Activated CD4-positive, alpha-beta T cell treated with anti-CD3 and anti-CD28 coated beads, Interleukin-2, amount 10 ng/mL, durations not matched to agents 7 days and 5 days (primary cell): ENCODE results near the gene PIP4K2C. TPM values are rescaled to one million over a fixed set of nuclear protein-coding genes. Genes with fewer than 3 reads are reported as not detected.
"Not testable (repeated sequence)": the region's sequence is repeated elsewhere in the genome, so short reads cannot be mapped to it uniquely, and the experiment has no call there.

Experiments
- CTCF ChIA-PET: fragments of 350-600 bp; sonication (Branson Sonifier 250); formaldehyde crosslinking; loops from one replicate; lab custom pipeline; 2021; ENCODE audit warnings: antibody characterized with exemption; lab: Charles Lee
- POLR2A ChIA-PET: fragments of 350-600 bp; sonication (Branson Sonifier 250); formaldehyde crosslinking; loops from one replicate; lab custom pipeline; 2021; ENCODE audit warnings: antibody characterized with exemption; lab: Charles Lee
- DNase-seq: peaks from one replicate; pipeline ENCODE4 v3.0.0-alpha.2; 2020
- H3K27ac Mint-ChIP-seq: one replicate; pipeline ENCODE4 v1.8.0; 2021; ENCODE audit warnings: mild to moderate bottlenecking, moderate library complexity, mixed read lengths
- H3K27me3 Mint-ChIP-seq: one replicate; pipeline ENCODE4 v1.8.0; 2021; ENCODE audit warnings: mixed read lengths
- H3K36me3 Mint-ChIP-seq: one replicate; pipeline ENCODE4 v1.8.0; 2021; ENCODE audit warnings: low read depth, mixed read lengths
- H3K4me1 Mint-ChIP-seq: one replicate; pipeline ENCODE4 v1.8.0; 2021; ENCODE audit warnings: mixed read lengths
- H3K4me3 Mint-ChIP-seq: one replicate; pipeline ENCODE4 v1.8.0; 2021; ENCODE audit warnings: mild to moderate bottlenecking, moderate library complexity, mixed read lengths
- H3K9me3 Mint-ChIP-seq: one replicate; pipeline ENCODE4 v1.8.0; 2021; ENCODE audit warnings: mixed read lengths
- total RNA-seq, 2 experiments: library from RNA; stranded (reverse); gene quantifications; one replicate each; pipeline ENCODE4 v1.2.3, GENCODE V29; 2021

PIP4K2C gene
- total RNA-seq, 2 experiments from 2014 or later: 17.9 to 20.4 TPM

- peaks cover 29% of the 10 kb centered on the region for H3K4me1 Mint-ChIP-seq
- peak overlapping the region; percentile 20 for H3K27ac Mint-ChIP-seq
- H3K27me3 Mint-ChIP-seq: peaks cover 14% of the 10 kb centered on the region
- CTCF ChIA-PET: no interaction called here
- H3K4me3 Mint-ChIP-seq: peak overlapping the region; percentile 52
- H3K9me3 Mint-ChIP-seq: no peaks in the 10 kb centered on the region
- POLR2A ChIA-PET: no interaction called here
- no peak for DNase-seq
- no peaks in the 10 kb centered on the region for H3K36me3 Mint-ChIP-seq
Measured at GRCh38 chr12:57550641-57551549, 40.1 kb upstream of the PIP4K2C start.

DNA sequence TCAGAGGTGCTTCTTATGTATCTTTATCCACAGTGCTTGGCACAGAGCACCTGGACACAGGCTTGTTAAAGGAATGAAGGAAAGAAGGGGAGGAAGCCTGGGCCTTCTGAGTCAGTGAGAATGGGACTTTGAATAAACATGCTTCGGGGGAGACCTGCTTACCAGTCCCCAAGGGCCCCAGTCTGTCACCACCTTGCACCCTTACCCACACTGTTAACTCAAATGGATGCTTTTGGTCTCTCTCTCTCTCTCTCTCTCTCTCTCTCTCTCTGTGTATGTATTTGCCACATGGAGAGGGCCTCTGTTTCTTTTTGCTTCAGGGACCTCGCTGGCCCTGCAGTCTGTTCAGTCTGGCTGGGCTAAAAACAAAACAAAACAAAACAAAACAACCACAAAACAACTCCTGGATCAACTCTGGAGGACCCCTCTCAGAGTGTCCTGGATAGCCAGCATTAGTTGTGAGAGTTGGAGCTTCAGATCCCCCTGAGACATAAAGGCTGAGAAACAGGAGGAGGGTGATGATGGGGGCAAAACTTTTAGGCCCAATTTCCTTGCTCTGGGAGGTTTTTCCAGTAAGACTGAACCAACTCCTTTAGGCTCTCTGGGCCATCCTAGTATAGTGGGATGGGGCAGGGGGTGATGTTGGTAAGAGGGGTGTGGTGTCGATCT lies 39.2 kb upstream of the PIP4K2C start:
- no peak overlapping the region for H3K4me3 Mint-ChIP-seq
- ChIA-PET CTCF (interaction anchor here (0.5 to 1.0 kb wide), 2 partner anchors 14 to 221 kb away, joined by 3 read pairs; no protein-coding TSS in a partner anchor), POLR2A (no interaction called here)
- H3K9me3 Mint-ChIP-seq: no peaks in the 10 kb centered on the region
- H3K4me1 Mint-ChIP-seq: peaks cover 22% of the 10 kb centered on the region
- no peak overlapping the region for H3K27ac Mint-ChIP-seq
- no peaks in the 10 kb centered on the region for H3K36me3 Mint-ChIP-seq
- no peak for DNase-seq
- H3K27me3 Mint-ChIP-seq: peaks cover 14% of the 10 kb centered on the region

DNA sequence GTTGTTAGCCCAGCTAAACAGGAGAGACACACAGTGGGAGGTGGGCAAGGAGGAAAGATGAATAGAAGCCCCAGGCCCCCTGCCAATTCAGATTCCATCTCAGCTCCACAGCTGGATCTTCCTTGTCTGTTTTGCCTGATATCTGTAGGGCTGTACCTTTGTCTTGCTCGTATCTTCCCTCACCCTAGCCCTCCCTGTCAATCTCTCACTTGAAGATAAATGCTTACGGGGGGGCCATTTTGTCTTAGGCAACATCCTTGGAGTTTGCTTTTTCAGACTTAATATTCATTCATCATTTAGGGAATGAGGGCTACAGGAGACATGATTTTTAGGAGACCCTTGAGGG lies 38.7 kb upstream of the PIP4K2C start:
- Mint-ChIP-seq H3K27me3 (peaks cover 14% of the 10 kb centered on the region), H3K4me1 (peaks cover 19% of the 10 kb centered on the region), H3K9me3 (no peaks in the 10 kb centered on the region), H3K36me3 (no peaks in the 10 kb centered on the region), H3K27ac (no peak overlapping the region), H3K4me3 (no peak overlapping the region)
- ChIA-PET POLR2A (no interaction called here), CTCF (interaction anchor here (0.5 to 1.4 kb wide), 4 partner anchors 15 to 296 kb away, joined by 3 read pairs; no protein-coding TSS in a partner anchor)
- no peak for DNase-seq

DNA sequence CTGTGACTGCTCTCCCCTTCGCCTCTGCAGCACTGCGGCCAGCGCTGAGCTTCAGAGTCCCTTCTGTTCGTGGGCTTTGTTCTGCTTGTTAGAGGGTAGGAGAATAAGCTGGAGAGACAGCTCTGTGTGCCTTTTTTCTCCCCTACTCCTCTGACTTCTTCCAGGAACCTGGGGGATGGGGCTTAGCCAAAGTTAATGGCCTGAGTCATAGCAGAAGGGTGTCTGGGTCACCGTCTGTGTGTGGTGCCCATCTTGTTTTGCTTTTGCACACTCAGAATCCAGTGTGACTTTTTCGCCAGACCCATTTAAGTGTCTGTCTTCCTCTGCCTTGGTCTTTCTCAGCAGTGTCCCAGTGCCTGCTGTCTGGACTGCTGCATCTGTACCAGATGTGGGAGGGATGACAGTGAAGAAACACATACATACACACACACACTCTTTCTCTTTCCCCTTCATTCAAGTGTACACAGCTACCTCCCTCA lies 38.1 kb upstream of the PIP4K2C start:
- Mint-ChIP-seq H3K4me3 (no peak overlapping the region), H3K4me1 (peaks cover 14% of the 10 kb centered on the region), H3K9me3 (no peaks in the 10 kb centered on the region), H3K27me3 (peaks cover 14% of the 10 kb centered on the region), H3K36me3 (no peaks in the 10 kb centered on the region), H3K27ac (no peak overlapping the region)
- CTCF ChIA-PET: interaction anchor here (1.0 to 1.4 kb wide), 2 partner anchors 30 to 295 kb away, joined by 3 read pairs; no protein-coding TSS in a partner anchor
- POLR2A ChIA-PET: interaction anchor here (0.6 kb wide), 1 partner anchor 78 kb away, joined by 3 read pairs; no protein-coding TSS in a partner anchor
- no peak for DNase-seq

DNA sequence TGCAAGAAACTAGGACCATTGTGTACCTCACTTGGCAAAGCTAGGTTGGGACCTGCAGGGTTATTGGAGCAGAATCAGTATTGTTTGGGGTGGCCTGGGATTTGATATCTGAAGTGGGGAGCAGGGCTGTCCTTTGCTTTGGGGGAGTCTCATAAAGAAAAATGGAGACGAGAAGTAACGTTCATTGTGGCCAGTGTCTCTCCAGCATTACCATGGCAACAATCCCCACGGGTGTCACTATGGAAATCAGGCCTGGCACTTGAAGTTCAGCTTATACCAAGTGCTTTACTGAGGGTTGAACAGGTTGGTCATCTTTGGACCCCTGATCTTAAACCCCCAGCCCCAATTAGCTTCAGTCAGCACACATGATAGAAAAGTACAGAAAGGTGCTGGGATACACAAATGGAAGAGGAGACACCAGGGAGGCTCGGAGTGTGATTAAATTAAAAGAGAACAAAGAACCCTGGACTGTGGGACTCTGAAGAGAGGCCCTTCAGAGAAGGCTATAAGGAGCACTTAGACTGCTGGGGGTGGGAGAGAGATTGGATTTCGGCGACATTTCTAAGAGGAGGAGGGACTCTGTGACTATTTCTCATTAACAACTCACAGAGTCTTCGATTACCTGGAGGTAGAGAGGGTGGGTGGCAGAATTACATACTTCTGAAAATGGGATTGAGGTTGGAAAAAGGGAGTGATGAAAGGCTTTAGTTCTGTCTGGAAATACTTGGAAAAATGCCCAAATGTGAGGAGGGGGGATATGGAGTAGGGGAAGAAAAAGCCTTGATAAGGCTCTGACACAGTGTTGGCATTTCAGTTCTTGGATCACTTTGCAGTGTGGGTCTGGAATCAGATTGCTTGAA lies 37.4 kb upstream of the PIP4K2C start:
- Mint-ChIP-seq H3K4me1 (peaks cover 14% of the 10 kb centered on the region), H3K27me3 (peaks cover 13% of the 10 kb centered on the region), H3K4me3 (no peak overlapping the region), H3K9me3 (no peaks in the 10 kb centered on the region), H3K27ac (no peak overlapping the region), H3K36me3 (no peaks in the 10 kb centered on the region)
- ChIA-PET CTCF (interaction anchor here (1.0 to 1.4 kb wide), 2 partner anchors 30 to 295 kb away, joined by 3 read pairs; no protein-coding TSS in a partner anchor), POLR2A (interaction anchor here (0.6 kb wide), 1 partner anchor 79 kb away, joined by 3 read pairs; no protein-coding TSS in a partner anchor)
- DNase-seq: no peak

GRCh38 chr12:57554453-57554852 lies 36.5 kb upstream of the PIP4K2C start:
- ChIA-PET CTCF (interaction anchor here (1.4 kb wide), 1 partner anchor 27 kb away, joined by 4 read pairs; no protein-coding TSS in a partner anchor), POLR2A (no interaction called here)
- DNase-seq: no peak
- H3K27me3 Mint-ChIP-seq: peaks cover 4% of the 10 kb centered on the region
- no peaks in the 10 kb centered on the region for H3K36me3 Mint-ChIP-seq
- no peaks in the 10 kb centered on the region for H3K9me3 Mint-ChIP-seq
- no peak overlapping the region for H3K27ac Mint-ChIP-seq
- H3K4me3 Mint-ChIP-seq: no peak overlapping the region
- peaks cover 8% of the 10 kb centered on the region for H3K4me1 Mint-ChIP-seq

DNA sequence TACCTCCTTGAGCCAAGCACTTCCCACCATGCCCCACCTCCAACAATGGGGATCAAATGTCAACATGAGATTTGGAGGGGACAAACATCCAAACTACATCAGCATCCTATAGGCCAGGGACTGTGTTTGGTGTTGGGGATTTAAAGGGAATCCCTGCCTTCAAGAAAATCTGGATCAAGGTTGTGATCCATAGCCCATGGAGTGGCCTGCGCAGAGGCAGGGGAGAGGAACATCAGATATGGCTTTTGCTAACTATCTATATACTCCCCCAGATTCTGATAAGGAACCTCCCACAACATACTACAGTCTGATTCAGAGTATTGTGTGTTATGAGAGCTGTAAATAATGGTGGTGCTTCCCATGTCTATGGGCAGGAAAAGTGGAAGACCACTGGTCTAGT lies 36.1 kb upstream of the PIP4K2C start:
- CTCF ChIA-PET: interaction anchor here (1.4 kb wide), 1 partner anchor 26 kb away, joined by 4 read pairs; no protein-coding TSS in a partner anchor
- no peak overlapping the region for H3K4me3 Mint-ChIP-seq
- H3K9me3 Mint-ChIP-seq: no peaks in the 10 kb centered on the region
- POLR2A ChIA-PET: no interaction called here
- no peak for DNase-seq
- no peak overlapping the region for H3K27ac Mint-ChIP-seq
- H3K27me3 Mint-ChIP-seq: peaks cover 3% of the 10 kb centered on the region
- peaks cover 7% of the 10 kb centered on the region for H3K4me1 Mint-ChIP-seq
- H3K36me3 Mint-ChIP-seq: no peaks in the 10 kb centered on the region

DNA sequence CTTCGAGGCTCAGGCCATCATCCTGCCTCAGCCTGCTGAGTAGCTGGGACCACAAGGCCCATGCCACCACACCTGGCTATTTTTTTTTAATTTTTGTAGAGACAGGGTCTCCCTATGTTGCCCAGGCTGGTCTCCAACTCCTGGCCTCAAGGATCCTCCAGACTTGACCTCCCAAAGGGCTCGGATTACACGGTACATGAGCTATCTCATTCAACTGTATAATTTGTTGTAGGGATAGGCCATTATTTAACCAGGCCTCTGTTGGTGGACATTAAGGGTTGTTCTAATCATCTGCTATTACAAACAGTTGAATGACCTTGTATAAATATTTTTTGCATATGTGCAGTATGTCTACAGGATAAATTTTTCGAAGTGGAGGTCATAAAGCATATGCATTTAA lies 32.1 kb upstream of the PIP4K2C start:
- ChIA-PET CTCF (no interaction called here), POLR2A (no interaction called here)
- Mint-ChIP-seq H3K27me3 (peaks cover 13% of the 10 kb centered on the region), H3K4me3 (no peak overlapping the region), H3K9me3 (no peaks in the 10 kb centered on the region), H3K4me1 (peaks cover 3% of the 10 kb centered on the region), H3K27ac (no peak overlapping the region), H3K36me3 (no peaks in the 10 kb centered on the region)
- no peak for DNase-seq

- Mint-ChIP-seq H3K9me3 (no peaks in the 10 kb centered on the region), H3K27ac (no peak overlapping the region), H3K4me1 (peaks cover 3% of the 10 kb centered on the region), H3K27me3 (peaks cover 14% of the 10 kb centered on the region), H3K4me3 (no peak overlapping the region), H3K36me3 (no peaks in the 10 kb centered on the region)
- ChIA-PET POLR2A (no interaction called here), CTCF (no interaction called here)
- no peak for DNase-seq
Measured at GRCh38 chr12:57560516-57560915, 30.5 kb upstream of the PIP4K2C start.

DNA sequence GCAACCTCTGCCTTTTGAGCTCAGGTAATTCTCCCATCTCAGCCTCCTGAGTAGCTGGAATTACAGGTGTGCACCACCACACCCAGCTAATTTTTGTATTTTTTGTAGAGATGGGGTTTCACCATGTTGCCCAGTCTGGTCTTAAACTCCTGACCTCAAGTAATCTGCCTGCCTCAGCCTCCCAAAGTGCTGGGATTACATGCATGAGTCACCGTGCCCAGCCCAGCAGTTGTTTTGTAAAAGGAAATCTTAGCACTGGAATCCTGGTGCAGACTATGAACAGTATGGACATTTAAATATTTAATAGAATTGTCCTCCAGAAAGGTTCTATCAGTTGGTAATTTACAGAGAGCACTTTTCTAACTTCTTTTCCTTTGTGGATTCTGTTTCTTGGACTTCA lies 29.9 kb upstream of the PIP4K2C start:
- H3K36me3 Mint-ChIP-seq, POLR2A ChIA-PET, H3K27ac Mint-ChIP-seq, H3K4me3 Mint-ChIP-seq, H3K9me3 Mint-ChIP-seq, H3K4me1 Mint-ChIP-seq, CTCF ChIA-PET, DNase-seq: not testable (repeated sequence)
- peaks cover 14% of the 10 kb centered on the region for H3K27me3 Mint-ChIP-seq

GRCh38 chr12:57563358-57563757 lies 27.6 kb upstream of the PIP4K2C start:
- Mint-ChIP-seq H3K27me3 (peaks cover 14% of the 10 kb centered on the region), H3K4me3 (no peak overlapping the region), H3K36me3 (no peaks in the 10 kb centered on the region), H3K4me1 (peaks cover 3% of the 10 kb centered on the region), H3K9me3 (no peaks in the 10 kb centered on the region), H3K27ac (no peak overlapping the region)
- ChIA-PET POLR2A (no interaction called here), CTCF (interaction anchor here (0.7 to 1.2 kb wide), 2 partner anchors 20 to 84 kb away, joined by 3 read pairs; no protein-coding TSS in a partner anchor)
- DNase-seq: no peak

- H3K36me3 Mint-ChIP-seq: no peaks in the 10 kb centered on the region
- H3K27ac Mint-ChIP-seq: no peak overlapping the region
- H3K9me3 Mint-ChIP-seq: no peaks in the 10 kb centered on the region
- POLR2A ChIA-PET: no interaction called here
- H3K4me1 Mint-ChIP-seq: peaks cover 3% of the 10 kb centered on the region
- DNase-seq: no peak
- no peak overlapping the region for H3K4me3 Mint-ChIP-seq
- CTCF ChIA-PET: interaction anchor here (1.2 kb wide), 1 partner anchor 19 kb away, joined by 3 read pairs; no protein-coding TSS in a partner anchor
- H3K27me3 Mint-ChIP-seq: peaks cover 14% of the 10 kb centered on the region
Measured at GRCh38 chr12:57564178-57564740, 26.7 kb upstream of the PIP4K2C start.
